ENCODE measurements around the gene MIGA1. TPM values are rescaled to one million over a fixed set of nuclear protein-coding genes. Genes with fewer than 3 reads are reported as not detected.
"Not testable (repeated sequence)": the region's sequence is repeated elsewhere in the genome, so short reads cannot be mapped to it uniquely, and the experiment has no call there.

The MIGA1 gene
- total RNA-seq, 1 donor from 2014 or later = 11.2 TPM

- Histone ChIP-seq H3K27ac (replicated peaks) (no peak overlapping the region), H3K4me1 (peaks cover 30% of the 10 kb centered on the region), H3K9me3 (replicated peaks) (peaks cover 9% of the 10 kb centered on the region), H3K4me3 (no peak overlapping the region), H3K27me3 (ENCODE audit: low read depth) (no peaks in the 10 kb centered on the region), H3K36me3 (peaks cover 50% of the 10 kb centered on the region)
- intact Hi-C loops (cut with micrococcal nuclease) = no loop called here
- TF ChIP-seq CTCF (IDR thresholded peaks at IDR 0.05; ENCODE audit: borderline replicate concordance) = no peak
- no peak for DNase-seq
Observed at GRCh38 chr1:77783141-77783540, 3.7 kb downstream of the MIGA1 start.

- DNase-seq; H3K4me1 ChIP-seq; intact Hi-C loops (cut with micrococcal nuclease); H3K27me3 ChIP-seq (ENCODE audit: low read depth); H3K9me3 ChIP-seq (replicated peaks); H3K4me3 ChIP-seq; H3K27ac ChIP-seq (replicated peaks): not testable (repeated sequence)
- H3K36me3 ChIP-seq = peaks cover 76% of the 10 kb centered on the region
Observed at GRCh38 chr1:77786093-77786741, 6.8 kb downstream of the MIGA1 start.

GRCh38 chr1:77794550-77794949, 15.1 kb downstream of the MIGA1 start:
- H3K9me3 ChIP-seq (replicated peaks) = no peaks in the 10 kb centered on the region
- no peak for DNase-seq
- no peaks in the 10 kb centered on the region for H3K27me3 ChIP-seq (ENCODE audit: low read depth)
- peaks cover 31% of the 10 kb centered on the region for H3K36me3 ChIP-seq
- peaks cover 14% of the 10 kb centered on the region for H3K4me1 ChIP-seq
- H3K27ac ChIP-seq (replicated peaks) = no peak overlapping the region
- no peak for TF ChIP-seq CTCF (IDR thresholded peaks at IDR 0.05; ENCODE audit: borderline replicate concordance)
- intact Hi-C loops (cut with micrococcal nuclease) = no loop called here
- no peak overlapping the region for H3K4me3 ChIP-seq

- intact Hi-C loops (cut with micrococcal nuclease) = no loop called here
- Histone ChIP-seq H3K4me1 (peaks cover 14% of the 10 kb centered on the region), H3K4me3 (no peak overlapping the region), H3K9me3 (replicated peaks) (no peaks in the 10 kb centered on the region), H3K36me3 (peaks cover 23% of the 10 kb centered on the region), H3K27me3 (ENCODE audit: low read depth) (no peaks in the 10 kb centered on the region), H3K27ac (replicated peaks) (no peak overlapping the region)
- DNase-seq = no peak
- no peak for TF ChIP-seq CTCF (IDR thresholded peaks at IDR 0.05; ENCODE audit: borderline replicate concordance)
Observed at GRCh38 chr1:77796695-77797405, 17.4 kb downstream of the MIGA1 start.

GRCh38 chr1:77797991-77798390, 18.5 kb downstream of the MIGA1 start:
- H3K4me3 ChIP-seq = no peak overlapping the region
- peaks cover 31% of the 10 kb centered on the region for H3K36me3 ChIP-seq
- peaks cover 14% of the 10 kb centered on the region for H3K4me1 ChIP-seq
- H3K27me3 ChIP-seq (ENCODE audit: low read depth) = no peaks in the 10 kb centered on the region
- no peak for TF ChIP-seq CTCF (IDR thresholded peaks at IDR 0.05; ENCODE audit: borderline replicate concordance)
- DNase-seq = no peak
- intact Hi-C loops (cut with micrococcal nuclease) = no loop called here
- no peaks in the 10 kb centered on the region for H3K9me3 ChIP-seq (replicated peaks)
- no peak overlapping the region for H3K27ac ChIP-seq (replicated peaks)

GRCh38 chr1:77802026-77802425, 22.6 kb downstream of the MIGA1 start:
- Histone ChIP-seq H3K4me3 (no peak overlapping the region), H3K9me3 (replicated peaks) (no peaks in the 10 kb centered on the region), H3K36me3 (peaks cover 49% of the 10 kb centered on the region), H3K27me3 (ENCODE audit: low read depth) (no peaks in the 10 kb centered on the region), H3K4me1 (peaks cover 8% of the 10 kb centered on the region), H3K27ac (replicated peaks) (no peak overlapping the region)
- DNase-seq = no peak
- no peak for TF ChIP-seq CTCF (IDR thresholded peaks at IDR 0.05; ENCODE audit: borderline replicate concordance)
- intact Hi-C loops (cut with micrococcal nuclease) = no loop called here

Data from left ventricle myocardium inferior (tissue), 1 donor.